Glutamatergic neuron (in vitro differentiated cells): ENCODE measurements around the gene CCDC152. TPM values are rescaled to one million over a fixed set of nuclear protein-coding genes. Genes with fewer than 3 reads are reported as not detected.
A peak's percentile ranks its signal among the peaks of the same experiment; 100 is the strongest.

Experiments
- DNase-seq: peaks from one replicate; pipeline ENCODE4 v3.0.0; 2022
- H3K27ac Mint-ChIP-seq: one replicate; pipeline ENCODE4 v1.8.0; 2020; ENCODE audit warnings: mild to moderate bottlenecking, mixed read lengths, inconsistent platforms; ENCODE audit not compliant: unreplicated experiment
- H3K27me3 Mint-ChIP-seq: one replicate; pipeline ENCODE4 v1.8.0; 2020; ENCODE audit warnings: mild to moderate bottlenecking, moderate library complexity, mixed read lengths, inconsistent platforms; ENCODE audit not compliant: unreplicated experiment
- H3K36me3 Mint-ChIP-seq: one replicate; pipeline ENCODE4 v1.8.0; 2020; ENCODE audit warnings: mild to moderate bottlenecking, mixed read lengths, inconsistent platforms; ENCODE audit not compliant: unreplicated experiment
- H3K4me1 Mint-ChIP-seq: one replicate; pipeline ENCODE4 v1.8.0; 2020; ENCODE audit warnings: mild to moderate bottlenecking, low read depth, mixed read lengths, inconsistent platforms; ENCODE audit not compliant: unreplicated experiment
- H3K4me3 Mint-ChIP-seq: one replicate; pipeline ENCODE4 v1.8.0; 2020; ENCODE audit warnings: mild to moderate bottlenecking, mixed read lengths, inconsistent platforms; ENCODE audit not compliant: unreplicated experiment
- H3K9me3 Mint-ChIP-seq: one replicate; pipeline ENCODE4 v1.8.0; 2020; ENCODE audit warnings: mild to moderate bottlenecking, moderate library complexity, mixed read lengths, inconsistent platforms; ENCODE audit not compliant: unreplicated experiment
- long read RNA-seq: library from polyadenylated mRNA; unstranded; transcript quantifications from one replicate; pipeline ENCODE4 v2.0.0, GENCODE V29; 2020; ENCODE audit not compliant: unreplicated experiment
- total RNA-seq: library from RNA; stranded (reverse); fragmentation: NEBNext Ultra II Directional; extraction: Animal tissue kit (Norgen Biotek cat#: 25700); gene quantifications from one replicate; pipeline ENCODE4 v1.2.1, GENCODE V29; 2021; ENCODE audit not compliant: unreplicated experiment
- TF ChIP-seq, protein P1 (sequence below): fragments of 200-600 bp; sonication (generic); IDR thresholded peaks from one replicate; pipeline ENCODE4 v1.5.0; 2021; ENCODE audit not compliant: partially characterized antibody, unreplicated experiment

Gene CCDC152, protein sequence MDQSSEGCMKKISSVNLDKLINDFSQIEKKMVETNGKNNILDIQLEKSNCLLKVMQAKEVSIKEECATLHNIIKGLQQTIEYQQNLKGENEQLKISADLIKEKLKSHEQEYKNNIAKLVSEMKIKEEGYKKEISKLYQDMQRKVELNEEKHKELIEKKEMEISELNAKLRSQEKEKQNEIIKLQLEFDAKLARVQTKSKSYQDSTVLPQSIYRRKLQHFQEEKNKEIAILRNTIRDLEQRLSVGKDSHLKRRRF
- 13.4 TPM for total RNA-seq
- long read RNA-seq, partial matches to known transcripts = 5 of 9 reads
- long read RNA-seq, other reads (novel, unspliced or antisense) = 1 of 9 reads

GRCh38 chr5:42756606-42757601 is at the start of gene CCDC152:
CCDC152 (plus strand) TSS chr5:42756818; CDS start chr5:42759122, 2,304 bp downstream.
- Mint-ChIP-seq H3K4me3 (peak within 1 kb of the TSS; percentile 95), H3K36me3 (no peaks in the 10 kb centered on the region), H3K9me3 (peaks cover 7% of the 10 kb centered on the region), H3K27ac (peak within 1 kb of the TSS; percentile 92), H3K27me3 (no peaks in the 10 kb centered on the region), H3K4me1 (peaks cover 2% of the 10 kb centered on the region)
- TF ChIP-seq, protein P1, sequence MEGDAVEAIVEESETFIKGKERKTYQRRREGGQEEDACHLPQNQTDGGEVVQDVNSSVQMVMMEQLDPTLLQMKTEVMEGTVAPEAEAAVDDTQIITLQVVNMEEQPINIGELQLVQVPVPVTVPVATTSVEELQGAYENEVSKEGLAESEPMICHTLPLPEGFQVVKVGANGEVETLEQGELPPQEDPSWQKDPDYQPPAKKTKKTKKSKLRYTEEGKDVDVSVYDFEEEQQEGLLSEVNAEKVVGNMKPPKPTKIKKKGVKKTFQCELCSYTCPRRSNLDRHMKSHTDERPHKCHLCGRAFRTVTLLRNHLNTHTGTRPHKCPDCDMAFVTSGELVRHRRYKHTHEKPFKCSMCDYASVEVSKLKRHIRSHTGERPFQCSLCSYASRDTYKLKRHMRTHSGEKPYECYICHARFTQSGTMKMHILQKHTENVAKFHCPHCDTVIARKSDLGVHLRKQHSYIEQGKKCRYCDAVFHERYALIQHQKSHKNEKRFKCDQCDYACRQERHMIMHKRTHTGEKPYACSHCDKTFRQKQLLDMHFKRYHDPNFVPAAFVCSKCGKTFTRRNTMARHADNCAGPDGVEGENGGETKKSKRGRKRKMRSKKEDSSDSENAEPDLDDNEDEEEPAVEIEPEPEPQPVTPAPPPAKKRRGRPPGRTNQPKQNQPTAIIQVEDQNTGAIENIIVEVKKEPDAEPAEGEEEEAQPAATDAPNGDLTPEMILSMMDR = no peak
- peak; percentile 64 for DNase-seq

- Mint-ChIP-seq H3K36me3 (no peaks in the 10 kb centered on the region), H3K27me3 (no peaks in the 10 kb centered on the region), H3K9me3 (no peaks in the 10 kb centered on the region), H3K4me3 (no peak overlapping the region), H3K4me1 (peaks cover 6% of the 10 kb centered on the region), H3K27ac (no peak overlapping the region)
- TF ChIP-seq, protein P1 = no peak
- DNase-seq = no peak
Observed at GRCh38 chr5:42715785-42716184, 40.8 kb upstream of the CCDC152 start.

DNA sequence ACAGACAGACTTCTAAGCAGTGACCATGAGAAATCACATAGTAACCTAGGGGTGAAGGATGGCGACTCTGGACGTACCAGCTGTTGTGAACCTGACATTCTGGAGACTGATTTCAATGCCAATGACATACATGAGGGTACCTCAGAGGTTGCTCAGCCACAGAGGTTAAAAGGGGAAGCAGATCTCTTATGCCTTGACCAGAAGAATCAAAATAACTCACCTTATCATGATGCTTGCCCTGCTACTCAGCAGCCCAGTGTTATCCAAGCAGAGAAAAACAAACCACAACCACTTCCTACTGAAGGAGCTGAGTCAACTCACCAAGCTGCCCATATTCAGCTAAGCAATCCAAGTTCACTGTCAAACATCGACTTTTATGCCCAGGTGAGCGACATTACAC is 38.0 kb upstream of the CCDC152 start:
- Mint-ChIP-seq H3K27me3 (no peaks in the 10 kb centered on the region), H3K9me3 (no peaks in the 10 kb centered on the region), H3K4me3 (no peak overlapping the region), H3K4me1 (peaks cover 6% of the 10 kb centered on the region), H3K36me3 (no peaks in the 10 kb centered on the region), H3K27ac (no peak overlapping the region)
- DNase-seq = no peak
- TF ChIP-seq, protein P1 = no peak

- TF ChIP-seq, protein P1 = no peak
- Mint-ChIP-seq H3K9me3 (no peaks in the 10 kb centered on the region), H3K27ac (no peak overlapping the region), H3K4me3 (no peak overlapping the region), H3K36me3 (no peaks in the 10 kb centered on the region), H3K4me1 (peaks cover 6% of the 10 kb centered on the region), H3K27me3 (no peaks in the 10 kb centered on the region)
- no peak for DNase-seq
Observed at GRCh38 chr5:42719034-42719433, 37.6 kb upstream of the CCDC152 start.
